Kidney capillary endothelial cell (primary cell): ENCODE measurements around the gene LCN10.

Experiments used
- DNase-seq: peaks from one replicate; pipeline ENCODE4 v3.0.0-alpha.2; 2018; ENCODE audit warnings: low spot score

LCN10 gene

GRCh38 chr9:136738960-136739359 is 3.8 kb downstream of the LCN10 start:
- DNase-seq: no peak

- DNase-seq: no peak
These were observed 6.8 kb downstream of the LCN10 start for GRCh38 chr9:136735812-136736480.

GRCh38 chr9:136734837-136735496 is 7.8 kb downstream of the LCN10 start:
- DNase-seq: no peak

- DNase-seq: no peak
These were observed 9.1 kb downstream of the LCN10 start for GRCh38 chr9:136733611-136734010.

GRCh38 chr9:136732444-136733178 is 10.1 kb downstream of the LCN10 start:
- no peak for DNase-seq

- no peak for DNase-seq
These were observed 12.8 kb downstream of the LCN10 start for GRCh38 chr9:136729926-136730325.

GRCh38 chr9:136729144-136729543 is 13.6 kb downstream of the LCN10 start:
- no peak for DNase-seq

- no peak for DNase-seq
These were observed 14.1 kb downstream of the LCN10 start for GRCh38 chr9:136728548-136729123.

- peak; percentile 78 for DNase-seq
These were observed 14.6 kb downstream of the LCN10 start for GRCh38 chr9:136728080-136728547.

GRCh38 chr9:136726631-136727191 is 16.0 kb downstream of the LCN10 start:
- no peak for DNase-seq

GRCh38 chr9:136726118-136726517 is 16.6 kb downstream of the LCN10 start:
- DNase-seq: no peak

GRCh38 chr9:136725612-136726011 is 17.1 kb downstream of the LCN10 start:
- DNase-seq: no peak

- DNase-seq: no peak
These were observed 18.0 kb downstream of the LCN10 start for GRCh38 chr9:136724772-136725171.

- DNase-seq: no peak
These were observed 18.8 kb downstream of the LCN10 start for GRCh38 chr9:136723989-136724388.

GRCh38 chr9:136723362-136723976 is 19.3 kb downstream of the LCN10 start:
- DNase-seq: no peak

- no peak for DNase-seq
These were observed 19.8 kb downstream of the LCN10 start for GRCh38 chr9:136722969-136723356.

- no peak for DNase-seq
These were observed 20.4 kb downstream of the LCN10 start for GRCh38 chr9:136722093-136722968.

GRCh38 chr9:136721339-136722092 is 21.2 kb downstream of the LCN10 start:
- DNase-seq: peak; percentile 90

- no peak for DNase-seq
These were observed 21.8 kb downstream of the LCN10 start for GRCh38 chr9:136720898-136721338.
